GM21723 (cell line): Measurements from ENCODE around the gene NFXL1.

Source experiments
- ATAC-seq: cut with Tn5 transposase; IDR thresholded peaks from one replicate; pipeline ENCODE4 v1.9.1; 2021; ENCODE audit warnings: mild to moderate bottlenecking, moderate library complexity; ENCODE audit not compliant: unreplicated experiment

Gene NFXL1

DNA sequence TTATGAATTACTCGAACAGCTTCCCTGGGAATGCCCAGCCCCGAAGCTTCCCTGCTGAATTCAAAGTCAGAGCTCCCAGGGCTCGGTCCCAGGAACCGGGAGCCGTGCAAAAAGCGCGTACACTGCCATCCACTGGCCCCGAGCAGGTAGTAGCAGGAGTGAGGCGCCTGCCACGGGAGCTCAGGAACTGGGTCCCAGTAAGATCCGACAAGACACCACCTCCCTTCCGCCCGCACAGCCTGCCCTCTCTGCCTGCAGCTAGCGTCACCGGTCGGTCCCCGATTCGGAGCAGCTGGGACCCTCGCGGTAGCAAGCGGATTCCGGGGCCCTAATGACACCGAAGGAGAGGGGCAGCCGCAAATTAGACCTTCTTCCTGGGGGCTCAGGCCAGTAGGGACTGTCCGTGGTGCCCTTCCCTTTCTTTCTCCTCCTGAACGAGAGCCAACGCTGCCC lies 77.7 kb downstream of the NFXL1 start:
- peak; percentile 67 for ATAC-seq

GRCh38 chr4:47835494-47835893 lies 78.9 kb downstream of the NFXL1 start:
- ATAC-seq = no peak

GRCh38 chr4:47831026-47831679 lies 83.2 kb downstream of the NFXL1 start:
- ATAC-seq = no peak

GRCh38 chr4:47830265-47831025 lies 83.9 kb downstream of the NFXL1 start:
- ATAC-seq = no peak

- ATAC-seq = no peak
Measured at GRCh38 chr4:47829438-47829837, 84.9 kb downstream of the NFXL1 start.

DNA sequence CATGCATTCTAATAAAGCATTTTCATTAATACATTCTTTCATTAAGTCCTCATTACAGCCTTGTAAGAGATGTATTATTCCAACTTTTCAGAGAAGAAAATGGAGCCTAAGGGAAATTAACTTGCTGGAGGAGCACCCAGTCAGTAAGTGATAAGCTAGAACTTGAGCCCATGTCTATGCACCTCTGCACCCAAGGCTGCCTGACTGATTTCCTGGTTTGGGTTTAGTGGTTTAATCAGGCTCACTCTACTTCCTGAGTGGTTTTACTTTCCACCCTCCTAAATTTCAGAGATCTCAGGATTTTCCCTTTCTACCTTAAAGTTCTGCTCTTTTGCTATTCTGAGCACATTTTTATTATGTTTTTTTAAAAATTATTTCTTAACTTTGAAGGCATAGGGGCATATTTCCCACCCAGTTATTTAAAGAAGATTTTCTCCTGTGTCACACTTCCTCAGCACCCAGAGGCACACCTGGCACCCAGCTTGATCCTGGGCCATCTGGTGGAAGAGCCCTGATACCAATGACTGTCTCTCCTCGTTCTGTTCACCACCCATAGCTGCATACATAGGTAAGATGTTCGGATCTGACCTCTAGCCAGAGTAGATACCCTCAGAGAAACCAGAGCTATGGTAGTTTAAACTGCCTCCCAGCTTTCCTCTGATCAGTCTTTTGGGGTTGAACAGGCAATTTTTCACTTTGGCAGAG lies 86.9 kb downstream of the NFXL1 start:
- no peak for ATAC-seq

DNA sequence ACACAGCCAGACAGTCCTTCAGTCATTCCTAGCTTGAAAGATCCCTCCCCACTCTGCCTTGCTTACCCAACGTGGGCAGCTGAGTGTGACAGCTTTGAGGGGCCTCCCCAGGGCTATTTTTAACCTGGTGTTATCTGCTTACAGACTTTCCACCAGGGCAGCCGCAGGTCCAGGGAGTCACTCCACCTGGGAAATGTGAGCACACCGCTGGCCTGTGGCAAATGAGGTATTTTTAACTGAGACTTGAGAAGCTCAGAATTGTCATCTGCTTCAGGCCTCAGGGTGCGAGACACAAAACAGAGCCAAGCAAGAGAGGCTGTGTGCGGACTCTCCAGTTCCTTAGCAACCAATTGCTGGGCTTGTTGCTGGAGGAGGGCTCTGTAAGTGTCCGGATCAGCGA lies 89.5 kb downstream of the NFXL1 start:
- ATAC-seq = peak; percentile 80

DNA sequence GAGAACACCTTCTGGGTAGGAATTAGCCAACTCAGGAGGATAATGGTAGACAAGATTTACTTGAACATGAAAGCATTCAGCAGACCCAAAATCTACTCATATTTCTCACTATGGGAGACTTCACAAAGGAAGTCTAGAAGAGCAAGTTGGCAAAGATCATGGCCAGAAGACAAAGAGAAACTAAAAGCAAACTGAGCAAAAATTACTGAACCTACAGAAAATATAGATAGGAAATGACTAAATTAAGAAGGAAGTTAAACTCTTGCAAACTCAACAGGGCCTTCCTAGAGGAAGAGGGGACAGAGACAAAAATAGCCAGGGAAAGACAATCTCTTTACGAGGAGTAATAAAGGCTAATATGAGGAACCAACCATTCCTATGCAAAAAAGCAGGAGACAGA lies 95.2 kb downstream of the NFXL1 start:
- no peak for ATAC-seq

DNA sequence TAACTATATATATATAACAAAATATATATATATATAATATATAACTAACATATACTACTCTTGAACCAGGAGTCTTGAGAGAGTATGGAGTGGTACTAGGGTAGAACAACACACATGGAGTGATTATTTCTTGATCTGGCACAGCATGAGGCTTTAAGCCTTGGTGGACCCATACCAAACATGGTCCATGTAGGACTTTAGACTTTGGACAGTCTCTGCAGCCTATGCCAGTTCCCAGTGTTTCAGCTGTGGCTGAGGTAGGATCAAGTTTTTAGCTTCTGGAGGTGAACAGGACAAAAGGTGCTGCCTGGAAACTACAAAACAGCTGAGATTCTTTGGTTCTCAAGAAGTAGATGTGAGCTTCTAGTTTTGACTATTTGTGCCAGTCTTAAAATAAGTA lies 97.1 kb downstream of the NFXL1 start:
- ATAC-seq = no peak

DNA sequence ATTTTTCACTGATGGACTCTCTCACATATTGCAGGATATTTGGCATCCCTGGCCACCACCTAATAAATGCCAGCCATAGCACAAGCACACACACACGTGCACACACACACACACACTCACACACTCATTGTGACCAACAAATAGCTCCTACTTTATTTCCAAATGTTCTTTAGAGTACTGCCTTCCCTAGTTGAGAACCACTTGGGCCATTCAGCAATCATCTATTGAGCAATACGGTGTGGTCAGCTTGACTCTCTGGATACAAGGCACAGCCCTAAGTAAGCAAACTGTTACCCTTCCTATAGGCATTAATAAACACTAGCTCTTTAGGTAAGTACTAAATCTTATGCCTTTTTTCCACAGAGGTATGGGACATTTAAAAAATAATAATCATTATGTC lies 97.6 kb downstream of the NFXL1 start:
- no peak for ATAC-seq

DNA sequence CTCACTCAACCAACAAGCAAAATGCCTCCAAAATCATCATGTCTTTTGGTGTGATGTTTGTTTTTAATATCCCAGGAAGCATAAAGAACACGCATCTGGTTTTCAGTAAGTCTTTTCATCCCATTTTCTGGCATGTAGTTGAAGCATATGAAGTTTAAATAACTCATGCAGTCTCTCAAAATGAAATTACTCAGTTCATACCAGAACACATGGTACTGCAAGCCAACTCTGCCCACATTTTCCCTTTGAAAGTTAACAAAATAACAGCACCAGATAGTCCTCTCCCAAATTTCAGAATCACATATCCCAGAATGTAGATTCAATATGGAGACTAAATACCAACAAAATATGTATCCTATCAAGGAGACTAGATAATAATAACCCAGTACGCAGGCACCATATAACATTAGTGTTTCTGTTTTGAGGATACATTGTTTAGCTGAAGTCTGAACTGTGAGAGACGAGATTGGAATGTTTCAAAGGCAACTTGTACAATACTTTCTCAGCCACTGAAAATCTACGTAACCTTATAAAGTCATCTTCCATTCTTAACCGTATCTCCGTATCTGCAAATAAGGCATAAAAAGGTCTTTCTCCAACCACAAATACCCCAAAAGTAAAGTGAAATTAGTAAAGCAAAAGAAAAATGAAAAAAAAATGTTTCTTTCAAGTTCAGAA lies 99.6 kb downstream of the NFXL1 start:
- no peak for ATAC-seq

GRCh38 chr4:47809654-47810203 lies 104.7 kb downstream of the NFXL1 start:
- ATAC-seq = no peak

DNA sequence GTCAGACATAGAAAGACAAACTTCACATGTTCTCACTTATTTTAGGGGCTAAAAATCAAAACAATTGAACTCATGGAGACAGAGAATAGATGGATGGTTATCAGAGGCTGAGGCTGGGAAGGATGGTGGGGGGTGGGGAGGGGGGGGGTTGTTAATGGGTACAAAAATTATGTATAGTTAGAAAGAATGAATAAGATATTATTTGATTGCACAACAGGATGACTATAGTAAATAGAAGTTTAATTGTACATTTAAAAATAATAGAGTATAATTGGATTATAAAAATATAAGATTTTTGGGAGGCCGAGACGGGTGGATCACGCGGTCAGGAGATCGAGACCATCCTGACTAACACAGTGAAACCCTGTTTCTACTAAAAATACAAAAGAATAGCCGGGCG lies 109.8 kb downstream of the NFXL1 start:
- no peak for ATAC-seq

GRCh38 chr4:47801481-47802002 lies 112.8 kb downstream of the NFXL1 start:
- ATAC-seq = no peak

DNA sequence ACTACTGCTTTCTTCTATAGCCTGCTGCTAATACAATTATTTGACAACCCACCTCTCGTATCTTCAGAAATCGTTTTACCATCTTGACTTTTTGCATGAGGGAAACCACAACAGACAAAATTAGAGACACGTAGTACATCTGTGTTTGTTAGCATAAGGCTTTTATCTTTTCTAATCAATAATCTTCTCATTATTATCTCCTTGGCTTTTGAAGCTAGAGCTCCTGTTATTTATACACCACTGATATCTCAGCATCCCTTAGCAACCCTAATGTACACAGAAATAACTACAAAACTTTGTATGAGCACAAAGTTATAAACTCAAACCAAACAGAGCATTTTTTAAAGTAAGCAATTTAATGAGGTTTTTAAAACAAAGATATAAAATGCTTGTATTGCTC lies 116.2 kb downstream of the NFXL1 start:
- no peak for ATAC-seq
